ENCODE results near the gene ZNF544.
"Not testable (repeated sequence)": the region's sequence is repeated elsewhere in the genome, so short reads cannot be mapped to it uniquely, and the experiment has no call there.

ZNF544 gene

GRCh38 chr19:58305932-58306323 lies 77.2 kb downstream of the ZNF544 start:
- DNase-seq, result no peak

GRCh38 chr19:58307736-58308135 lies 79.0 kb downstream of the ZNF544 start:
- DNase-seq, result no peak

- not testable (repeated sequence) for DNase-seq
Observed at GRCh38 chr19:58310685-58311084, 82.0 kb downstream of the ZNF544 start.

DNA sequence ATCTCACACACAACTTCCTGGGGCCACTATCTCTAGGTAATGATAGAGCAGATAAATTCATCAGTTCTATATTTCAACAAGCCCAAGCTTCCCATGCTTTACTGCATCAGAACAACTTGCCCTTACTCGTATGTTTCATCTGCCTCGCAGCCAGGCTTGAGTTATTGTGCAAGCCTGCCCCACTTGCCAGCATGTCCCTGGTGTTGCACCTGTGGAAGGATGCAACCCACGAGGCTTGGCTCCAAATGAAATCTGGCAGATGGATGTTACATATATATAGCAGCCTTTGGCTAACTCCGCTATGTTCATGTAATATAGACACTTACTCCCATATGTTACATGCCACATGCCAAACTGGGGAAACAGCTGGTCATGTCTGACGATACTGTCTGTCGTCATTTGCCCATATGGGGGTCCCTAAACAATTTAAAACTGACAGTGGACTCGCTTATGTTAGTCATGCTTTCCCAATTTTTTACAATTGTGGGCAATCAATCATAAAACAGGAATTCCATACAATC lies 82.7 kb downstream of the ZNF544 start:
- no peak for DNase-seq
